ENCODE results near the gene CGN. TPM values are rescaled to one million over a fixed set of nuclear protein-coding genes. Genes with fewer than 3 reads are reported as not detected.
A peak's percentile ranks its signal among the peaks of the same experiment; 100 is the strongest.

CGN gene
- total and polyA plus RNA-seq, 4 donors, result 0.23 to 27.5 (median 1.0) TPM

DNA sequence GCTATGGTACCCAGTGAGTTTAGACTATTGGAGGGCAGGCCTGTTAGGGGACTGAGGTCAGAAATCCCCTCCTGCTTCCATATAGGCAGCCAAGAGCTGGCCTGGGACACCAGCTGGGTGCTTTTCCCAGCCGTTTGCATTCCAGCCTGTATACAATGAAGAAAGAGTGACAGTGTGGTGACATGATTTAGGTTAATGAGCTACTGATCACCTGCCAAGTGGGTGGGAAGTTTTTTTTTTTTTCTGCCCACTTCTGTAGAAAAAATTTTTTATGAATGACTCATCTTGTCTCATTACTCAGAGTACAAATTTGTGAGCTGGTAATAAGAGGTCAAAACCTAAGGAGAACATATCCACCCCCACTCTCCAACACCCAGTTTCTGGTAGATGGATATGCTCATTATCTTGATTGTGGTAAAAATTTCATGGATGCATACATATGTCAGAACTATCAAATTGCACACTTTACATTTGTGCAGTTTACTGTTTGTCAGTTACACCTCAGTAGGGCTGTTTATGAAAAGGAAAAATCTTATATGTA is 16.4 kb upstream of the CGN start:
- peak overlapping the region in 1 of 2 donors; percentile 43 for H3K27ac ChIP-seq (ENCODE audit: low read depth in 1 of 2, low read length in 2 of 2)
- WGBS, 2 donors, result 0 to 4% methylated on average over 1 of the region's 1 CpG
- no peak for ATAC-seq (ENCODE audit: low FRiP score)

DNA sequence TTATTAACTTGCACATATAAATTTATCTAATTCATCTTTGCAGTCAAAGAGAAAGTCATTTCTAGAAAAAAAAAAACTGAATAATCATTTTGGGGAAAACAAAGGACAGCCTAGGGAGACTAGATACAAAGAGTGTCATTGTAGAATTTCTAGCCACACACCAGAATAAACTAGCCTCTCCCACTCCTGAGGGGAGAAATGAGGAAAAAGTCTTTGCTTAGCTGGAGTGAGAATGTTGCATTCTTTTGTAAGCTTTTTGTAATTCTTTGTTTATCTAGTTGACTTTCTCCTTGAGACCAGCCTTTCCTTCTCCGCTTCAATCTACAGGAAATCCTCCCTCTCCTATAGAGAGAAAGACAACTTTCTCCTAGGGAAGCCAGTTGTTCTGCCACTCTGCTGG is 15.9 kb upstream of the CGN start:
- DNase-seq (no peak), ATAC-seq (ENCODE audit: low FRiP score) (no peak)
- Histone ChIP-seq H3K27ac (ENCODE audit: low read depth in 1 of 2, low read length in 2 of 2) (no peak overlapping the region), H3K27me3 (ENCODE audit: control insufficient read depth in 1 of 2, insufficient read depth in 2 of 2, low read length in 1 of 2) (no peaks in the 10 kb centered on the region), H3K36me3 (ENCODE audit: control insufficient read depth in 1 of 2, insufficient read depth in 2 of 2, low read length in 1 of 2) (no peaks in the 10 kb centered on the region), H3K4me3 (ENCODE audit: low read length in 2 of 2) (no peak overlapping the region), H3K9me3 (ENCODE audit: control insufficient read depth, low read length) (no peaks in the 10 kb centered on the region), H3K4me1 (ENCODE audit: control insufficient read depth in 1 of 2, insufficient read depth in 2 of 2, low read length in 2 of 2) (no peaks in the 10 kb centered on the region)
- 42 to 62% methylated on average over 1 of the region's 1 CpG for WGBS, 2 donors
- intact Hi-C loops (cut with DNase I), result no loop called here

More for the DNA sequence above, 16.4 kb upstream of the CGN start:
- H3K36me3 ChIP-seq (ENCODE audit: control insufficient read depth in 1 of 2, insufficient read depth in 2 of 2, low read length in 1 of 2), result no peaks in the 10 kb centered on the region
- intact Hi-C loops (cut with DNase I), result no loop called here
- H3K27me3 ChIP-seq (ENCODE audit: control insufficient read depth in 1 of 2, insufficient read depth in 2 of 2, low read length in 1 of 2), result no peaks in the 10 kb centered on the region
- no peak overlapping the region for H3K4me3 ChIP-seq (ENCODE audit: low read length in 2 of 2)
- H3K9me3 ChIP-seq (ENCODE audit: control insufficient read depth, low read length), result no peaks in the 10 kb centered on the region
- DNase-seq, result no peak
- H3K4me1 ChIP-seq (ENCODE audit: control insufficient read depth in 1 of 2, insufficient read depth in 2 of 2, low read length in 2 of 2), result no peaks in the 10 kb centered on the region

DNA sequence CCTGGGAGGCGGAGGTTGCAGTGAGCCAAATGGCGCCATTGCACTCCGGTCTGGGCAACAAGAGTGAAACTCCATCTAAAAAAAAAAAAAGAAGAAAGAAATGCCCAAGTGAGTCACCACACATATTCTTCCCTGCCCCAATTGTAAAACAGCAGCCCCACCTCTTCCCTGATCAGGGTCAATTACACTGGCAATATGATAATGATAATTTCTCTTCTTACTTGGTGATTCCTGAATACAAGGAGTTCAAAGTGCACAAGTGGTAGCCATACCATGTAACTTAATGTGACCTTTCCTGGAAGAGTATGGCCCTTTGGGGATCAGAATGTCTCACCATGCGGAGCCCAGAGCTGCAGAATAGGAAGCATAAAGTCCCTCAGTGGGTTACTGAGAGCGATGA is 11.8 kb upstream of the CGN start:
- H3K27ac ChIP-seq (ENCODE audit: low read depth in 1 of 2, low read length in 2 of 2), result no peak overlapping the region
- ATAC-seq (ENCODE audit: low FRiP score) (no peak), DNase-seq (no peak)
- H3K36me3 ChIP-seq (ENCODE audit: control insufficient read depth in 1 of 2, insufficient read depth in 2 of 2, low read length in 1 of 2), result no peaks in the 10 kb centered on the region
- intact Hi-C loops (cut with DNase I), result no loop called here
- 90 to 93% methylated on average over 5 of the region's 5 CpGs for WGBS, 2 donors
- no peaks in the 10 kb centered on the region for H3K9me3 ChIP-seq (ENCODE audit: control insufficient read depth, low read length)
- no peaks in the 10 kb centered on the region for H3K4me1 ChIP-seq (ENCODE audit: control insufficient read depth in 1 of 2, insufficient read depth in 2 of 2, low read length in 2 of 2)
- no peak overlapping the region for H3K4me3 ChIP-seq (ENCODE audit: low read length in 2 of 2)
- no peaks in the 10 kb centered on the region for H3K27me3 ChIP-seq (ENCODE audit: control insufficient read depth in 1 of 2, insufficient read depth in 2 of 2, low read length in 1 of 2)

DNA sequence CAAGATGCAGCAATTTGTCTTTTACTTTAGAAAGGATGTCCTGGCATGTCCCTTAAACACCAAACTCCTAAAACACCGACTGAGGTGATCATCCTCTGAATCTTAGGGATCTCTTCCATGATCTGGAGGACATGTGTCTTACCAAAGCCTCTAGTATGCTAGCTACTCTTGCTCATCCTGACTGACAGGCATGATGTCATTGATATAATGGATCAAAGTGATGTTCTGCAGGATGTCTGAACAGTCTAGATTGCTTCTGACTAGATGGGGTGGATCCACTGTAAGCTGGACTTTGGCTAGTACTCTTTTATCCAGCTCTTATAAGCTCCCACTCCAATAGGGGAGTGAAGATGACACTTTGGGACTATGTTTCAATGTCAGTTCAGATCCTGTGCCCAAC is 11.3 kb upstream of the CGN start:
- Histone ChIP-seq H3K27me3 (ENCODE audit: control insufficient read depth in 1 of 2, insufficient read depth in 2 of 2, low read length in 1 of 2) (no peaks in the 10 kb centered on the region), H3K9me3 (ENCODE audit: control insufficient read depth, low read length) (no peaks in the 10 kb centered on the region), H3K36me3 (ENCODE audit: control insufficient read depth in 1 of 2, insufficient read depth in 2 of 2, low read length in 1 of 2) (no peaks in the 10 kb centered on the region), H3K27ac (ENCODE audit: low read depth in 1 of 2, low read length in 2 of 2) (no peak overlapping the region), H3K4me1 (ENCODE audit: control insufficient read depth in 1 of 2, insufficient read depth in 2 of 2, low read length in 2 of 2) (no peaks in the 10 kb centered on the region), H3K4me3 (ENCODE audit: low read length in 2 of 2) (no peak overlapping the region)
- intact Hi-C loops (cut with DNase I), result no loop called here
- ATAC-seq (ENCODE audit: low FRiP score) (no peak), DNase-seq (no peak)
- WGBS, 2 donors, result 86 to 89% methylated on average over 1 of the region's 1 CpG

DNA sequence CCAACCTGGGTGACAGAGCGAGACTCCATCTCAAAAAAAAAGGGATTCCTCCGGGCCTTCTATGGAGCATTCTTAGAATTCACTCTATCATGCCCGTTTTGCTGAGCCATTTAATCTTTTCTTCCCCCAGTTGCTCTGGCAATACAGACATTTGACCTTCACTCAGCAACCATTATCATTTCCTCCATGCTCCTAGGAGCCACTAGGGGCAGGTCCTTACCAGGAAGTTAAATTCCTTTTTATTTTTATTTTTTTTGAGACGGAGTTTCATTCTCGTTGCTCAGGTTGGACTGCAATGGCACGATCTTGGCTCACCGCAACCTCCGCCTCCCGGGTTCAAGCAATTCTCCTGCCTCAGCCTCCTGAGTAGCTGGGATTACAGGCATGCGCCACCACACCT is 9.7 kb upstream of the CGN start:
- no peaks in the 10 kb centered on the region for H3K27me3 ChIP-seq (ENCODE audit: control insufficient read depth in 1 of 2, insufficient read depth in 2 of 2, low read length in 1 of 2)
- H3K4me3 ChIP-seq (ENCODE audit: low read length in 2 of 2), result no peak overlapping the region
- DNase-seq, result no peak
- no peaks in the 10 kb centered on the region for H3K4me1 ChIP-seq (ENCODE audit: control insufficient read depth in 1 of 2, insufficient read depth in 2 of 2, low read length in 2 of 2)
- no peak overlapping the region for H3K27ac ChIP-seq (ENCODE audit: low read depth in 1 of 2, low read length in 2 of 2)
- no peak for ATAC-seq (ENCODE audit: low FRiP score)
- WGBS, 2 donors, result 68 to 73% methylated on average over 9 to 10 of the region's 10 CpGs
- H3K36me3 ChIP-seq (ENCODE audit: control insufficient read depth in 1 of 2, insufficient read depth in 2 of 2, low read length in 1 of 2), result no peaks in the 10 kb centered on the region
- intact Hi-C loops (cut with DNase I), result no loop called here
- H3K9me3 ChIP-seq (ENCODE audit: control insufficient read depth, low read length), result no peaks in the 10 kb centered on the region

DNA sequence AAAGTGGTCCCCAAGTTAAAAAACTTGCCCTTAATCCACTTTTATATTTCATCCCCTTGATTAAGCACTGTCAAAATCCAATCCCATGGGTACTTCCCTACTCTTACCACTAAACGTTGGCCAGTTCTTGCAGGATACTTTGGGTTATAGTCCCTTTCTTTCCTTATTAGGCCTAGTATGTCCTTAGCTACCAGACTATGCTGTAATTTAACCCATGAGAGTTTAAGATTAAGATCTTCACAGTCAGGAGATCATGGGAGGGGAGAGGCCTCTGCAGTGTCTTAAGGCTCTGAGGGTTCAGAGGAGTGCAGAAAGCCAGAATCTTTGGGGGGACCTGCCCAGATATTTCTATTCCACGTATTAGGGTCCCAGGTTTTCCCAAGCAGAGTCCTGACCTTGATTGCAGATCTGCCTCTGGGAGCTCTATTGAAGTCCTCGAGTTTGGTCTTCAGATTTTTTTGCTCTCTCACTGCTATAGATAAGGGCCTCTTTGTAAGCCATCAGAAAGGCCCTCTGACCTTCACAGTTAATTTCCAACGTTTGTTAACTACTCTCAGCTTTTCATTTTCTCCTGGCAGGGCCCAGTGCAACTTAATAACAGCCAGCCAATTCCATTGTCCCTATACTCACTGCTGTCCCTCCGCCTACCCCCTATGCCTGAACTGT is 9.0 kb upstream of the CGN start:
- no peak for ATAC-seq (ENCODE audit: low FRiP score)
- H3K4me1 ChIP-seq (ENCODE audit: control insufficient read depth in 1 of 2, insufficient read depth in 2 of 2, low read length in 2 of 2), result no peaks in the 10 kb centered on the region
- no peaks in the 10 kb centered on the region for H3K27me3 ChIP-seq (ENCODE audit: control insufficient read depth in 1 of 2, insufficient read depth in 2 of 2, low read length in 1 of 2)
- no peak overlapping the region for H3K27ac ChIP-seq (ENCODE audit: low read depth in 1 of 2, low read length in 2 of 2)
- intact Hi-C loops (cut with DNase I), result no loop called here
- H3K36me3 ChIP-seq (ENCODE audit: control insufficient read depth in 1 of 2, insufficient read depth in 2 of 2, low read length in 1 of 2), result no peaks in the 10 kb centered on the region
- no peaks in the 10 kb centered on the region for H3K9me3 ChIP-seq (ENCODE audit: control insufficient read depth, low read length)
- DNase-seq, result no peak
- 67 to 75% methylated on average over 5 of the region's 5 CpGs for WGBS, 2 donors
- no peak overlapping the region for H3K4me3 ChIP-seq (ENCODE audit: low read length in 2 of 2)

DNA sequence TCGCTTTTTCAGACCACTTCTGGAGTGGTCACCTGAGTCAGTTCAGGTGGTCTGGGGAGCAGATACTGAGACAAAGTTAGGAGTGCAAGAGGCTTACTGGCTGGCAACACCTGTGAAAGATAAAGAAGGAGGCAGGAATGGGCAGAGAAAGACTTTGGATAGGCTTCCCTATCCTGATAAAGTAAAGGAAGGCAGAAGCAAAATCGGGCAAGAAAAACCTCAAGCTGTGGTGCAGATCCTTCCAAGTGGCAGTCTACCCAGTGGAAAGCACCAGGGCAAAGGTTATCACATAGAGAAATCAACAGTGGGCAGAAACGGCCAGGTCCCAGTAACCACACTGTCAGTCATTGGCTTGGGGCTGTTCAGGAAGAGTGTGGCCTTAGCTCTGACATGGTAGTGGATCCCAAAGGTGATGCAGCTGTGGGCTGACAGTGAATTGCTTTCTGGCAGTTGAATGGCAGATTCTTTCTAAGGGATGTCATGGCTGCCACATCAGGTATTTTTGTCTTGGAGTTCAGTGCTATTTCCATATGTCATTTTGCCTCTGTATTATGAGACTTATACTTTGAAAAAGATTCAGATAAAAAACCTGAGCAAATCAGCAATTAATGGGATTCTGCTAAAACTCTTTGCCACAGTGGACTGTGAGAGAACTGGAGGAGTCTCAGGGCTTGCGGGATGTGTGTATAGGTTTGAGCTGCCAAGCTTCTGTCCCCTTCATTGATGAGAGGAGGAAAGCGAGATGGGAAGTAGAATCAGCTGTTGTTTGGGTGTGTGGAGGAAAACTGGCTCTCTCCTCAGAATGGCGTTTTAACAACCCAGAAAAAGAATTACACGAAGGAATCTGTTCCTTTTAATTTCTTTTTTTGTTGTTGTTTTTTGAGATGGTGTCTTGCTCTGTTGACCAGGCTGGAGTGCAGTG is 8.1 kb upstream of the CGN start:
- 70 to 76% methylated on average over 7 of the region's 7 CpGs for WGBS, 2 donors
- no peaks in the 10 kb centered on the region for H3K27me3 ChIP-seq (ENCODE audit: control insufficient read depth in 1 of 2, insufficient read depth in 2 of 2, low read length in 1 of 2)
- H3K27ac ChIP-seq (ENCODE audit: low read depth in 1 of 2, low read length in 2 of 2), result no peak overlapping the region
- H3K4me3 ChIP-seq (ENCODE audit: low read length in 2 of 2), result no peak overlapping the region
- DNase-seq (no peak), ATAC-seq (ENCODE audit: low FRiP score) (no peak)
- H3K4me1 ChIP-seq (ENCODE audit: control insufficient read depth in 1 of 2, insufficient read depth in 2 of 2, low read length in 2 of 2), result no peaks in the 10 kb centered on the region
- no peaks in the 10 kb centered on the region for H3K9me3 ChIP-seq (ENCODE audit: control insufficient read depth, low read length)
- no peaks in the 10 kb centered on the region for H3K36me3 ChIP-seq (ENCODE audit: control insufficient read depth in 1 of 2, insufficient read depth in 2 of 2, low read length in 1 of 2)
- intact Hi-C loops (cut with DNase I), result no loop called here

DNA sequence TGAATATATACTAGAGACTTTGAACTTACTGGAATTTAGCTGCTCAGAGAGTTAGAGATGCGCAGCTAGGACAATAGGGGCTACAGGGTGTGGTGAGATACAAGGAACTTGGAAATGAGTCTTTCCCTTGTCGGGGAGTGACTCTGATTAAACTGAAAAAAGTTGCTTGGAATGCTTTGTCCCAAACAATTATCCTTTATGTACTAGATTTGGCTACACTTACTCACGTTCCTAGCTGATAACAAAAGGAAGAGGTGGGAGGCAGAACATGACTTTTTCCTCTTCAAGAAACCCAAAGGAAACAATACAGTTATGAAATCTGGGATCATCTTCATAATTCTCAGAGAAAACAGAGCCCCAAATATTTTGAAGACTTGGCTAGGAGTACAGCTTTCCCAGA is 6.9 kb upstream of the CGN start:
- 52 to 53% methylated on average over 3 of the region's 3 CpGs for WGBS, 2 donors
- no peak overlapping the region for H3K4me3 ChIP-seq (ENCODE audit: low read length in 2 of 2)
- no peaks in the 10 kb centered on the region for H3K4me1 ChIP-seq (ENCODE audit: control insufficient read depth in 1 of 2, insufficient read depth in 2 of 2, low read length in 2 of 2)
- H3K36me3 ChIP-seq (ENCODE audit: control insufficient read depth in 1 of 2, insufficient read depth in 2 of 2, low read length in 1 of 2), result no peaks in the 10 kb centered on the region
- H3K27me3 ChIP-seq (ENCODE audit: control insufficient read depth in 1 of 2, insufficient read depth in 2 of 2, low read length in 1 of 2), result no peaks in the 10 kb centered on the region
- H3K27ac ChIP-seq (ENCODE audit: low read depth in 1 of 2, low read length in 2 of 2), result no peak overlapping the region
- intact Hi-C loops (cut with DNase I), result no loop called here
- ATAC-seq (ENCODE audit: low FRiP score), result no peak
- DNase-seq, result no peak
- H3K9me3 ChIP-seq (ENCODE audit: control insufficient read depth, low read length), result no peaks in the 10 kb centered on the region
